ENCODE results near the gene REM1.

The REM1 gene

GRCh38 chr20:31475472-31476293 lies 595 bp downstream of the REM1 start:
- no peak overlapping the region for H3K4me3 ChIP-seq (ENCODE audit: low read depth, low read length)
- TF ChIP-seq, protein P1, sequence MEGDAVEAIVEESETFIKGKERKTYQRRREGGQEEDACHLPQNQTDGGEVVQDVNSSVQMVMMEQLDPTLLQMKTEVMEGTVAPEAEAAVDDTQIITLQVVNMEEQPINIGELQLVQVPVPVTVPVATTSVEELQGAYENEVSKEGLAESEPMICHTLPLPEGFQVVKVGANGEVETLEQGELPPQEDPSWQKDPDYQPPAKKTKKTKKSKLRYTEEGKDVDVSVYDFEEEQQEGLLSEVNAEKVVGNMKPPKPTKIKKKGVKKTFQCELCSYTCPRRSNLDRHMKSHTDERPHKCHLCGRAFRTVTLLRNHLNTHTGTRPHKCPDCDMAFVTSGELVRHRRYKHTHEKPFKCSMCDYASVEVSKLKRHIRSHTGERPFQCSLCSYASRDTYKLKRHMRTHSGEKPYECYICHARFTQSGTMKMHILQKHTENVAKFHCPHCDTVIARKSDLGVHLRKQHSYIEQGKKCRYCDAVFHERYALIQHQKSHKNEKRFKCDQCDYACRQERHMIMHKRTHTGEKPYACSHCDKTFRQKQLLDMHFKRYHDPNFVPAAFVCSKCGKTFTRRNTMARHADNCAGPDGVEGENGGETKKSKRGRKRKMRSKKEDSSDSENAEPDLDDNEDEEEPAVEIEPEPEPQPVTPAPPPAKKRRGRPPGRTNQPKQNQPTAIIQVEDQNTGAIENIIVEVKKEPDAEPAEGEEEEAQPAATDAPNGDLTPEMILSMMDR (IDR thresholded peaks at IDR 0.05; ENCODE audit: low read depth, low read length, missing control alignments), result no peak
- no peak for DNase-seq (ENCODE audit: low read depth)

- TF ChIP-seq, protein P1 (IDR thresholded peaks at IDR 0.05; ENCODE audit: low read depth, low read length, missing control alignments), result no peak
- H3K4me3 ChIP-seq (ENCODE audit: low read depth, low read length), result no peak overlapping the region
- DNase-seq (ENCODE audit: low read depth), result no peak
Observed at GRCh38 chr20:31476294-31476585, 1.2 kb downstream of the REM1 start.

DNA sequence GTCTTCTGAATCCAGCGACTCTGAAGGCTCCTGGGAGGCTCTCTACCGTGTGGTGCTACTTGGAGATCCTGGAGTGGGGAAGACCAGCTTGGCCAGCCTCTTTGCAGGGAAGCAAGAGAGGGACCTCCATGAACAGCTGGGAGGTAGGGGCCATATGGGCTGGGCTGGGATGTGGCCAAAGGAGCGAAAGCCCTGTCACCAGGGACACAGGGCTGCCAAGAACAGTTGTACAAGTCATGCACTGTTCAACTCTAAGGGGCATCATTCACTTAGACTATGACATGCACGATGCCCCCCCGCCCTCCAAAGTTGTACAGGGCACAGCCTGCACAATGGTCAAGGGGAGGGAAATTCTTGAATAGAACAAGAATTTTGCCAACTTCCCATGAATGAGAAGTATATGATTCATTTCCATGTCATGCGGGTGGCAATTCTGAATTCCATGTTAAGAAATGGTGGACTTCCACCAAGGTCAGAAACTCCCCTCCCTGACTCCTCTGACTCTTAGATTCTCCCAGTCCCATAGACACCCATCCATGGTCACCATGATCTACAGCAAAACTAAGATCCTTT lies 1.6 kb downstream of the REM1 start:
- DNase-seq (ENCODE audit: low read depth), result no peak
- TF ChIP-seq, protein P1 (IDR thresholded peaks at IDR 0.05; ENCODE audit: low read depth, low read length, missing control alignments), result no peak

DNA sequence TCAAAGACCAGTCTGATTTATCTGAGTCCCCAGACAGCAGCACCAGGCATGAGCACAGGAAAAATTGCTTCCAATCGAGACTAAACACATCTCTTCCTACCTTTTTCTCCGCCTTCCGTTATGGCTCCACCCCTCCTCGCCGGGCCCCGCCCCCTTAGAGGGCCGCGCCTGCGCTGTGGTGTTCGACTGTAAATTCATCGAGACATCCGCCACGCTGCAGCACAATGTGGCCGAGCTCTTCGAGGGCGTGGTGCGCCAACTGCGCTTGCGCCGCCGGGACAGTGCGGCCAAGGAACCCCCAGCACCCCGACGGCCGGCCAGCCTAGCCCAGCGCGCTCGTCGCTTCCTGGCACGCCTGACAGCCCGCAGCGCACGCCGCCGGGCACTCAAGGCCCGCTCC lies 8.9 kb downstream of the REM1 start:
- no peak overlapping the region for H3K4me3 ChIP-seq (ENCODE audit: low read depth, low read length)
- no peak for DNase-seq (ENCODE audit: low read depth)
- TF ChIP-seq, protein P1 (IDR thresholded peaks at IDR 0.05; ENCODE audit: low read depth, low read length, missing control alignments), result no peak

More for the DNA sequence above, 1.6 kb downstream of the REM1 start:
- no peak overlapping the region for H3K4me3 ChIP-seq (ENCODE audit: low read depth, low read length)

- no peak for DNase-seq (ENCODE audit: low read depth)
- TF ChIP-seq, protein P1 (IDR thresholded peaks at IDR 0.05; ENCODE audit: low read depth, low read length, missing control alignments), result no peak
- H3K4me3 ChIP-seq (ENCODE audit: low read depth, low read length), result no peak overlapping the region
Observed at GRCh38 chr20:31485450-31486339, 10.6 kb downstream of the REM1 start.

GRCh38 chr20:31488115-31488514 lies 13.0 kb downstream of the REM1 start:
- TF ChIP-seq, protein P1 (IDR thresholded peaks at IDR 0.05; ENCODE audit: low read depth, low read length, missing control alignments), result no peak
- H3K4me3 ChIP-seq (ENCODE audit: low read depth, low read length), result no peak overlapping the region
- DNase-seq (ENCODE audit: low read depth), result no peak
